ENCODE data around the gene CCDC137.

Gene CCDC137

DNA sequence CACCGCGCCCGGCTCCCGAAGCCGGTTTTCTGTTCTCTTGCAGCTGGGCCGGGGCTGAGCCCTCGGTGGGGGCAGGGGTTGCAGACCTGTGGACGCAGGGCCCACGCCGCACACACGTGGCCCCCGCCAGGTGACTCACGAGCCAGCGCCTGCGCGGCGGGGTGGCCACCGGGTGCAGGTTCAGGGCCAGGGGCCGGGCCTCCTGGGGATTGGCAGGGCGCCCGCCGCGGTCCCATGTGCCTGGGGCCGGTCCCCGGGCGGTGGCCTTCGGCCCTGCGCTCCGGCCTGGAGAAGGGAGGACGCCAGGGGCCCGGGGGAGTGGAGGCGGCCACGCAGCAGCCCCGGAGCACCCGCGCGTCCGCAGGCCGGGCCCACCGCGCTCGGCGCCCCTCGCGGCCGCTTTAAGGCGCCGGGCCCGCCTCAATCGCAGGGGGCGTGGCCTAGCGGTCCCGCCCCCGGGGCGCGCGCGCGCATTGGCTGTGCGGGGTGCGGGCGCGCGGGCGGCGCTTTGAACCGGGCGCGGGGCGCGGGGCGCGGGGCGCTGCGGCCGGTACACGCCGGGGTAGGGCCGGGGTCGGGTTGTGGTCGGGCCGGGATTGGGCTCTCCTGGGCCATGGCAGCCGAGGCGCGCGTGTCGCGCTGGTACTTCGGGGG lies 45.4 kb downstream of the CCDC137 start, which contains the start of gene SLC25A10 (continued):
- TF ChIP-seq, protein P1, sequence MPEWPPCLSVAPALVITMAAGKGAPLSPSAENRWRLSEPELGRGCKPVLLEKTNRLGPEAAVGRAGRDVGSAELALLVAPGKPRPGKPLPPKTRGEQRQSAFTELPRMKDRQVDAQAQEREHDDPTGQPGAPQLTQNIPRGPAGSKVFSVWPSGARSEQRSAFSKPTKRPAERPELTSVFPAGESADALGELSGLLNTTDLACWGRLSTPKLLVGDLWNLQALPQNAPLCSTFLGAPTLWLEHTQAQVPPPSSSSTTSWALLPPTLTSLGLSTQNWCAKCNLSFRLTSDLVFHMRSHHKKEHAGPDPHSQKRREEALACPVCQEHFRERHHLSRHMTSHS (tag by site-specific recombination; IDR thresholded peaks at IDR 0.05) = no peak
- TF ChIP-seq ZNF624 (tag by site-specific recombination; IDR thresholded peaks at IDR 0.05) (no peak), EGR2 (tag by site-specific recombination; IDR thresholded peaks at IDR 0.05; ENCODE audit: low read depth) (peak; percentile 58), OVOL3 (tag by site-specific recombination; IDR thresholded peaks at IDR 0.05) (peak; percentile 2; the same call in 1 of the 2 replicates), ZNF266 (tag by site-specific recombination; IDR thresholded peaks at IDR 0.05; ENCODE audit: low read depth) (no peak), ZNF23 (tag by site-specific recombination; IDR thresholded peaks at IDR 0.05; ENCODE audit: borderline replicate concordance) (no peak), ZNF184 (tag by site-specific recombination; IDR thresholded peaks at IDR 0.05) (0 out of 2 replicates have a peak, but pooled peaks have one; percentile 53), ZNF791 (tag by site-specific recombination; IDR thresholded peaks at IDR 0.05) (no peak), GLIS1 (tag by site-specific recombination; IDR thresholded peaks at IDR 0.05) (peak; percentile 94), ZNF133 (tag by site-specific recombination; IDR thresholded peaks at IDR 0.05) (no peak), ZNF843 (tag by site-specific recombination; IDR thresholded peaks at IDR 0.05) (no peak; the same call in 1 of the 2 replicates), ZNF394 (tag by site-specific recombination; IDR thresholded peaks at IDR 0.05; ENCODE audit: borderline replicate concordance) (peak; percentile 22; the same call in 1 of the 2 replicates), ZNF366 (tag by site-specific recombination; conservative IDR thresholded peaks at IDR 0.05) (no peak)
- TF ChIP-seq, protein P2, sequence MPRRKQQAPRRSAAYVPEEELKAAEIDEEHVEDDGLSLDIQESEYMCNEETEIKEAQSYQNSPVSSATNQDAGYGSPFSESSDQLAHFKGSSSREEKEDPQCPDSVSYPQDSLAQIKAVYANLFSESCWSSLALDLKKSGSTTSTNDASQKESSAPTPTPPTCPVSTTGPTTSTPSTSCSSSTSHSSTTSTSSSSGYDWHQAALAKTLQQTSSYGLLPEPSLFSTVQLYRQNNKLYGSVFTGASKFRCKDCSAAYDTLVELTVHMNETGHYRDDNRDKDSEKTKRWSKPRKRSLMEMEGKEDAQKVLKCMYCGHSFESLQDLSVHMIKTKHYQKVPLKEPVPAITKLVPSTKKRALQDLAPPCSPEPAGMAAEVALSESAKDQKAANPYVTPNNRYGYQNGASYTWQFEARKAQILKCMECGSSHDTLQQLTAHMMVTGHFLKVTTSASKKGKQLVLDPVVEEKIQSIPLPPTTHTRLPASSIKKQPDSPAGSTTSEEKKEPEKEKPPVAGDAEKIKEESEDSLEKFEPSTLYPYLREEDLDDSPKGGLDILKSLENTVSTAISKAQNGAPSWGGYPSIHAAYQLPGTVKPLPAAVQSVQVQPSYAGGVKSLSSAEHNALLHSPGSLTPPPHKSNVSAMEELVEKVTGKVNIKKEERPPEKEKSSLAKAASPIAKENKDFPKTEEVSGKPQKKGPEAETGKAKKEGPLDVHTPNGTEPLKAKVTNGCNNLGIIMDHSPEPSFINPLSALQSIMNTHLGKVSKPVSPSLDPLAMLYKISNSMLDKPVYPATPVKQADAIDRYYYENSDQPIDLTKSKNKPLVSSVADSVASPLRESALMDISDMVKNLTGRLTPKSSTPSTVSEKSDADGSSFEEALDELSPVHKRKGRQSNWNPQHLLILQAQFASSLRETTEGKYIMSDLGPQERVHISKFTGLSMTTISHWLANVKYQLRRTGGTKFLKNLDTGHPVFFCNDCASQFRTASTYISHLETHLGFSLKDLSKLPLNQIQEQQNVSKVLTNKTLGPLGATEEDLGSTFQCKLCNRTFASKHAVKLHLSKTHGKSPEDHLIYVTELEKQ (tag by site-specific recombination; IDR thresholded peaks at IDR 0.05; ENCODE audit: borderline replicate concordance) = no peak
- TF ChIP-seq, protein P3, sequence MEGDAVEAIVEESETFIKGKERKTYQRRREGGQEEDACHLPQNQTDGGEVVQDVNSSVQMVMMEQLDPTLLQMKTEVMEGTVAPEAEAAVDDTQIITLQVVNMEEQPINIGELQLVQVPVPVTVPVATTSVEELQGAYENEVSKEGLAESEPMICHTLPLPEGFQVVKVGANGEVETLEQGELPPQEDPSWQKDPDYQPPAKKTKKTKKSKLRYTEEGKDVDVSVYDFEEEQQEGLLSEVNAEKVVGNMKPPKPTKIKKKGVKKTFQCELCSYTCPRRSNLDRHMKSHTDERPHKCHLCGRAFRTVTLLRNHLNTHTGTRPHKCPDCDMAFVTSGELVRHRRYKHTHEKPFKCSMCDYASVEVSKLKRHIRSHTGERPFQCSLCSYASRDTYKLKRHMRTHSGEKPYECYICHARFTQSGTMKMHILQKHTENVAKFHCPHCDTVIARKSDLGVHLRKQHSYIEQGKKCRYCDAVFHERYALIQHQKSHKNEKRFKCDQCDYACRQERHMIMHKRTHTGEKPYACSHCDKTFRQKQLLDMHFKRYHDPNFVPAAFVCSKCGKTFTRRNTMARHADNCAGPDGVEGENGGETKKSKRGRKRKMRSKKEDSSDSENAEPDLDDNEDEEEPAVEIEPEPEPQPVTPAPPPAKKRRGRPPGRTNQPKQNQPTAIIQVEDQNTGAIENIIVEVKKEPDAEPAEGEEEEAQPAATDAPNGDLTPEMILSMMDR (tag by site-specific recombination; IDR thresholded peaks at IDR 0.05) = no peak
- TF ChIP-seq, protein P4, sequence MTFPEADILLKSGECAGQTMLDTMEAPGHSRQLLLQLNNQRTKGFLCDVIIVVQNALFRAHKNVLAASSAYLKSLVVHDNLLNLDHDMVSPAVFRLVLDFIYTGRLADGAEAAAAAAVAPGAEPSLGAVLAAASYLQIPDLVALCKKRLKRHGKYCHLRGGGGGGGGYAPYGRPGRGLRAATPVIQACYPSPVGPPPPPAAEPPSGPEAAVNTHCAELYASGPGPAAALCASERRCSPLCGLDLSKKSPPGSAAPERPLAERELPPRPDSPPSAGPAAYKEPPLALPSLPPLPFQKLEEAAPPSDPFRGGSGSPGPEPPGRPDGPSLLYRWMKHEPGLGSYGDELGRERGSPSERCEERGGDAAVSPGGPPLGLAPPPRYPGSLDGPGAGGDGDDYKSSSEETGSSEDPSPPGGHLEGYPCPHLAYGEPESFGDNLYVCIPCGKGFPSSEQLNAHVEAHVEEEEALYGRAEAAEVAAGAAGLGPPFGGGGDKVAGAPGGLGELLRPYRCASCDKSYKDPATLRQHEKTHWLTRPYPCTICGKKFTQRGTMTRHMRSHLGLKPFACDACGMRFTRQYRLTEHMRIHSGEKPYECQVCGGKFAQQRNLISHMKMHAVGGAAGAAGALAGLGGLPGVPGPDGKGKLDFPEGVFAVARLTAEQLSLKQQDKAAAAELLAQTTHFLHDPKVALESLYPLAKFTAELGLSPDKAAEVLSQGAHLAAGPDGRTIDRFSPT (tag by site-specific recombination; IDR thresholded peaks at IDR 0.05) = peak; percentile 33; the same call in 1 of the 2 replicates
- TF ChIP-seq, protein P5, sequence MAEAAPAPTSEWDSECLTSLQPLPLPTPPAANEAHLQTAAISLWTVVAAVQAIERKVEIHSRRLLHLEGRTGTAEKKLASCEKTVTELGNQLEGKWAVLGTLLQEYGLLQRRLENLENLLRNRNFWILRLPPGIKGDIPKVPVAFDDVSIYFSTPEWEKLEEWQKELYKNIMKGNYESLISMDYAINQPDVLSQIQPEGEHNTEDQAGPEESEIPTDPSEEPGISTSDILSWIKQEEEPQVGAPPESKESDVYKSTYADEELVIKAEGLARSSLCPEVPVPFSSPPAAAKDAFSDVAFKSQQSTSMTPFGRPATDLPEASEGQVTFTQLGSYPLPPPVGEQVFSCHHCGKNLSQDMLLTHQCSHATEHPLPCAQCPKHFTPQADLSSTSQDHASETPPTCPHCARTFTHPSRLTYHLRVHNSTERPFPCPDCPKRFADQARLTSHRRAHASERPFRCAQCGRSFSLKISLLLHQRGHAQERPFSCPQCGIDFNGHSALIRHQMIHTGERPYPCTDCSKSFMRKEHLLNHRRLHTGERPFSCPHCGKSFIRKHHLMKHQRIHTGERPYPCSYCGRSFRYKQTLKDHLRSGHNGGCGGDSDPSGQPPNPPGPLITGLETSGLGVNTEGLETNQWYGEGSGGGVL (tag by site-specific recombination; IDR thresholded peaks at IDR 0.05) = 0 out of 2 replicates have a peak, but pooled peaks have one; percentile 13
- TF ChIP-seq, protein P6, sequence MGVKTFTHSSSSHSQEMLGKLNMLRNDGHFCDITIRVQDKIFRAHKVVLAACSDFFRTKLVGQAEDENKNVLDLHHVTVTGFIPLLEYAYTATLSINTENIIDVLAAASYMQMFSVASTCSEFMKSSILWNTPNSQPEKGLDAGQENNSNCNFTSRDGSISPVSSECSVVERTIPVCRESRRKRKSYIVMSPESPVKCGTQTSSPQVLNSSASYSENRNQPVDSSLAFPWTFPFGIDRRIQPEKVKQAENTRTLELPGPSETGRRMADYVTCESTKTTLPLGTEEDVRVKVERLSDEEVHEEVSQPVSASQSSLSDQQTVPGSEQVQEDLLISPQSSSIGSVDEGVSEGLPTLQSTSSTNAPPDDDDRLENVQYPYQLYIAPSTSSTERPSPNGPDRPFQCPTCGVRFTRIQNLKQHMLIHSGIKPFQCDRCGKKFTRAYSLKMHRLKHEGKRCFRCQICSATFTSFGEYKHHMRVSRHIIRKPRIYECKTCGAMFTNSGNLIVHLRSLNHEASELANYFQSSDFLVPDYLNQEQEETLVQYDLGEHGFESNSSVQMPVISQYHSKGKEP (tag by site-specific recombination; IDR thresholded peaks at IDR 0.05) = peak; percentile 65; the same call in 1 of the 2 replicates
- TF ChIP-seq, protein P7, sequence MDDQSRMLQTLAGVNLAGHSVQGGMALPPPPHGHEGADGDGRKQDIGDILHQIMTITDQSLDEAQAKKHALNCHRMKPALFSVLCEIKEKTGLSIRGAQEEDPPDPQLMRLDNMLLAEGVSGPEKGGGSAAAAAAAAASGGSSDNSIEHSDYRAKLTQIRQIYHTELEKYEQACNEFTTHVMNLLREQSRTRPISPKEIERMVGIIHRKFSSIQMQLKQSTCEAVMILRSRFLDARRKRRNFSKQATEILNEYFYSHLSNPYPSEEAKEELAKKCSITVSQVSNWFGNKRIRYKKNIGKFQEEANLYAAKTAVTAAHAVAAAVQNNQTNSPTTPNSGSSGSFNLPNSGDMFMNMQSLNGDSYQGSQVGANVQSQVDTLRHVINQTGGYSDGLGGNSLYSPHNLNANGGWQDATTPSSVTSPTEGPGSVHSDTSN (CRISPR knock-in tag; IDR thresholded peaks at IDR 0.05) = peak; percentile 26; the same call in 1 of the 2 replicates
- TF ChIP-seq, protein P8, sequence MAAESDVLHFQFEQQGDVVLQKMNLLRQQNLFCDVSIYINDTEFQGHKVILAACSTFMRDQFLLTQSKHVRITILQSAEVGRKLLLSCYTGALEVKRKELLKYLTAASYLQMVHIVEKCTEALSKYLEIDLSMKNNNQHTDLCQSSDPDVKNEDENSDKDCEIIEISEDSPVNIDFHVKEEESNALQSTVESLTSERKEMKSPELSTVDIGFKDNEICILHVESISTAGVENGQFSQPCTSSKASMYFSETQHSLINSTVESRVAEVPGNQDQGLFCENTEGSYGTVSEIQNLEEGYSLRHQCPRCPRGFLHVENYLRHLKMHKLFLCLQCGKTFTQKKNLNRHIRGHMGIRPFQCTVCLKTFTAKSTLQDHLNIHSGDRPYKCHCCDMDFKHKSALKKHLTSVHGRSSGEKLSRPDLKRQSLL (tag by site-specific recombination; IDR thresholded peaks at IDR 0.05) = no peak; the same call in 1 of the 2 replicates
- TF ChIP-seq, protein P9, sequence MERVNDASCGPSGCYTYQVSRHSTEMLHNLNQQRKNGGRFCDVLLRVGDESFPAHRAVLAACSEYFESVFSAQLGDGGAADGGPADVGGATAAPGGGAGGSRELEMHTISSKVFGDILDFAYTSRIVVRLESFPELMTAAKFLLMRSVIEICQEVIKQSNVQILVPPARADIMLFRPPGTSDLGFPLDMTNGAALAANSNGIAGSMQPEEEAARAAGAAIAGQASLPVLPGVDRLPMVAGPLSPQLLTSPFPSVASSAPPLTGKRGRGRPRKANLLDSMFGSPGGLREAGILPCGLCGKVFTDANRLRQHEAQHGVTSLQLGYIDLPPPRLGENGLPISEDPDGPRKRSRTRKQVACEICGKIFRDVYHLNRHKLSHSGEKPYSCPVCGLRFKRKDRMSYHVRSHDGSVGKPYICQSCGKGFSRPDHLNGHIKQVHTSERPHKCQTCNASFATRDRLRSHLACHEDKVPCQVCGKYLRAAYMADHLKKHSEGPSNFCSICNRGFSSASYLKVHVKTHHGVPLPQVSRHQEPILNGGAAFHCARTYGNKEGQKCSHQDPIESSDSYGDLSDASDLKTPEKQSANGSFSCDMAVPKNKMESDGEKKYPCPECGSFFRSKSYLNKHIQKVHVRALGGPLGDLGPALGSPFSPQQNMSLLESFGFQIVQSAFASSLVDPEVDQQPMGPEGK (tag by site-specific recombination; IDR thresholded peaks at IDR 0.05) = peak; percentile 94

Measured in HEK293 (cell line).